Umbilical cord (tissue), 2 donors: ENCODE measurements around the gene AQP7. TPM values are rescaled to one million over a fixed set of nuclear protein-coding genes. Genes with fewer than 3 reads are reported as not detected.
"Not testable (repeated sequence)": the region's sequence is repeated elsewhere in the genome, so short reads cannot be mapped to it uniquely, and the experiment has no call there.

Experiments used
- DNase-seq: peaks from one replicate; pipeline ENCODE4 v3.0.0-alpha.2; 2015; ENCODE audit warnings: low spot score
- total RNA-seq: library from RNA; depleted of rRNA; stranded (reverse); fragments of >200 nt; gene quantifications from one replicate; pipeline ENCODE4 v1.2.3, GENCODE V29; 2014; ENCODE audit warnings: low replicate concordance; ENCODE audit not compliant: insufficient read depth

The AQP7 gene
- total RNA-seq = 0.48 TPM

DNA sequence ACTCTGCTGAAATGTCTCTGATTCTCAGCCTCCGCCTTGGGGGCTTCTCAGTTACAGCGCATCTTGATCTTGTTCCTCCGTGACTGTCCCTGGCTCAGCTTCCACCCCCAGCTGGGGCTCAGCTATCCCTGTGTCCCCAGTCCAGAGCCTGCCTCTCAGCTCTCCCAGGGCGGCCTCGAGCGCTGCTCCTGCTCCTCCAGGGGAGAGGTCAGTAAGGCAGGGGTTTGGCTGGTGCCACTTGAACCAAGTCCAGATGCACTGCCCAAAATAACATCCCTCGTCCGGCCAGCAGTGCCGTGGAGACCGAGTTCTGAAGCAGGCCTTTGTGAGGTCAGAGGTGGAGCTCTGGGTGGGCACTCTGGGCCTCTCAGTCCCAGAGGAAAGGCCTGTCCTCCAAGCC lies at the start of gene AQP7:
TSS of gene AQP7 (minus strand) at position 198 of the 400 bp plus-strand sequence. CDS start 1,306 bp downstream, outside the sequence.
- not testable (repeated sequence) for DNase-seq

DNA sequence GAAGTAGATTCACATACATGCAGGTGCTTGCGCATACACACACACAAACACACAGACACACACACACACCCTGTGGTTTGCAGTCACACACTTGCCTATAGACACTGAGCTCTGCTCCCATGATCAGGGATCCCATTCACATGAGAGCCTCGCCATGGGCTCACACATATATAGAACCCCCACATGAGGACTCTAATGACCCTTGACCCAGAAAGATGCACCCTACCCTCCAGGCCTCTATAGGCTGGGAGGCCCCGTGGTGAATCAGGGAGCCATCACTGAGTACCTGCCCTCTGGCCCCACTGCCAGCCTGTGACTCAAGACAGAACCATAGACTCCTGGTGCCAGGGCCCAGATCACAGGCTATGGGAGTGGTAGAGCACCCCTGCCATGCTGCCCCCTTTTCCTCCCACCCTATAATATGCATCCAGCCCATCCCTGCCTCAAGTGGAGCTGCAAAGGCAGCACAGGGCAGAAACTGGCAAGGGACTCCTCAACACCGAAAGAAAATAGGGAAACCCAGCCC lies 48.3 kb upstream of the AQP7 start:
- DNase-seq = no peak

DNA sequence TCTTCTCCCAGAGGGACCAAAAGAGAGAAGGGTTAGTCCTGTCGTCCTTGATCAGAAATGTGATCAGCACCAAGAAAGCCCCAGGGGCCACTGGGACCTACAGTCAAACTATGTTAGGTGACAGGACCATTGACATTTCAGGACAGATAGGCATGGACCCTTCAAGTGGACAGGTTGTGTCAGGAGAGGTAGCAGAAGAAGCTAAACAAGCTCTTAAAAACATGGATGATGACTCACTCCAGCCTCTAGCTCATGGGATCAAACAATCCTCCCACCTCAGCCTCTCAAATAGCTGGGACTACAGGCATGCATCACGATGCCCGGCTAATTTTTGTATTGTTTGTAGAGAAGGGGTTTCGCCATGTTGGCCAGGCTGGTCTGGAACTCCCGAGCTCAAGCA lies 47.3 kb upstream of the AQP7 start:
- DNase-seq = no peak

DNA sequence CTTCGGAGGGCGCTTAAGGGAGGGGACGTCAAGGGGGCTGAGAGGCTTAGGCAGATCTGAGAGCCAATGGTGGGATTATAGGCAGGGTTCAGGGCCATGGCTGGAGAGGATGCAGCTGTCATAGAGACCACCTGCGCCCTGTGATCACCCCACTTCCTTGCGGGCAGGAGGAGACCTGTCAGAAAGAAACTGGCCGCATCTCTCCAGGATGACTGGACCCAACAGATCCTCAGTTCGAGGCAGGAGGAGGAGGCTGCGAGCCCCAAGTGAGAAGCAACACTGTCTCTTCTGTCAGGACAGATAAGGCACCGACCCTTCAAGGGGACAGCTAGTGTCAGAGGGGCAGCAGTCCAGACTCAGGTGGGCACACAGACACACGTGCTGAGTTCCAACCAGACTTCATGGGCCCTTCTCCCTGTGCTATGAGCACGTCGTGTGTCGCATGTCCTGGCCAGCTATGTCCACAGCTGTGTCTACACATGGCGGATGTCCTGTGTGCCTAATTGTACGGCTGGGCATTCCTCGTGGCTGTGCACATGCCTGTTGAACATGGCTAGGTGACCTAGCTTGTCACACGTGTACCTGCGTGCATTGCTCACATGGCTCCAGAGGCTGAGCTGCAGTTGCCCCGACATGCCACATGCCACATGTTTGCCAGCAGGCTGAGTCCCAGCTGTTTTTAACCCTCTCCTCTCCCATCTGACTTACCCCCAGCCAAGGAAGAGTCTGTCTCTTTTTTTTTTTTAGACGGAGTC lies 45.6 kb upstream of the AQP7 start:
- DNase-seq = no peak

DNA sequence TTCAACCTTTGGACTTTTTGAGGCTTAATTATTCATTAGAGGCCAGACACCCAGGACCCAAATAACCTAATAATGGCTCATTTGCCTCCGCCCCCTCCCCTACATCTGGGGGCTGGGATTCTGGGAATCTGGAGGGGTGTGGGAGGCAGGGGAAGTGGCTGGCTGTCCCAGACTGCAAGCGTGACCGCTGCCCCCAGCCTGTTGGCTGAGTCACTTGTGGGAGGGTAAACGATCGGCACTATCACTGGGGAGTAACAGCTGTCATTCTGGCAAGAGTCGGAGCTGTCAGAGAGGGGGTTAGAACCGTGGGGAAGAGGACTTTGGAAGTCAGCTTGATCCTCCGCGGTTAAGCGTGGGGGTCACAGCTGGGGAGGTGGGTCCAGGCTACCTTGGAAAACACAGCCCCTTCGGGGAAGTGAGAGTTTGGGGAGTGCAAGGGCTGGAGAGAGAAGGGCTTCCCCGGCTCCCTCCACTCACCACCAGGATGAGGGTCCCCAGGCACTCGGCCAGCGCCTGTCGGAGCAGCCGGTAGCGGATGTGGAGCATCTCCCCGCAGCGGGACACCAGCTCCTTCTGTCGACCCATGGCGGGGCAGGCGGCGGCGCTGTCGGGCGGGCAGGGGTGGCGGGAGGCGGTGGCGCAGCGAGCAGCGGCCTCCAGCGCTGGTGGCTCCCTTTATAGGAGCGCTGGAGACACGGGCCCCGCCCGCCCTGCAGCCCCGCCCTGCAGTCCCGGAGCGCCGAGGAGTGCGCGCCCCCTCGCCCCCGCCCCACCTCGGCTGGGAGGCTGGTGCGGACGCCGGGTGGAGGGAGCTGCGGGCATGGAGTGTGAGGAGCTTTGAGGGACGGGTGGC lies 44.8 kb upstream of the AQP7 start, which contains the start of gene AQP3:
TSS of gene AQP3 (minus strand) at position 648 of the 853 bp plus-strand sequence. CDS start at position 585, 63 bp downstream.
- peak; percentile 46 for DNase-seq

DNA sequence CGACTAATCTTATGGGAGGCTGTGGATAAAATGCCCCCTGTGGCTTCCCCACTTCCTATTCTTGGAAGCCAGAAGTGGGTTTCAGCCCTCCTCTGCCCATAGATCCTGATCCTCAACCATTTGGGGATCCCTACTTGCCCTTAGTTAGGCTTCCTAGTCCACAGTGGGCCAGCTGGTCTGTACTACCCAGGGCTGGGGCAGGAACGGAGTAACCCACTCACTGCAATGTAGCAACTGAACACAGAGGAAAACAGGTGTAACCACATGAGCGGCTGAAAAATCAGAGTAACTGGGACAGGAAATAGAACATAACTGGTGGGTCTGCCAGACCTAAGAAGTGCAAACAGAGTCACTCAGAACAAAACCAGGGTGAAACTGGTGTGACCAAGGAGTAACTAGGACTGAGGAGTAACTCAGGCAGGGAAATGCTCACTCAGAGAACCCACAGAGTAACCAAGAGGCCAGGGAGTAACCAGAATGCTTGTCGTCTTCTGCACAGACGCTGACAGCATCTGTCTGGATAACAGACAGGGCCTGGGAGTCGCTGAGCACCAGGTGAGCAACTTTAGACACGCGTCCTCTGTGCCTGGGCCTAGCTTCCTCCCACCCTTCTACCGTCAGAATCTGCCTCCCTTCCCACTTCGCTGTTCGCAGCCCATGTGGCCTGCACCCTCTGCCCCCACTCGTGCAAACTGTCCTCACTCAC lies 44.0 kb upstream of the AQP7 start:
- DNase-seq = no peak

DNA sequence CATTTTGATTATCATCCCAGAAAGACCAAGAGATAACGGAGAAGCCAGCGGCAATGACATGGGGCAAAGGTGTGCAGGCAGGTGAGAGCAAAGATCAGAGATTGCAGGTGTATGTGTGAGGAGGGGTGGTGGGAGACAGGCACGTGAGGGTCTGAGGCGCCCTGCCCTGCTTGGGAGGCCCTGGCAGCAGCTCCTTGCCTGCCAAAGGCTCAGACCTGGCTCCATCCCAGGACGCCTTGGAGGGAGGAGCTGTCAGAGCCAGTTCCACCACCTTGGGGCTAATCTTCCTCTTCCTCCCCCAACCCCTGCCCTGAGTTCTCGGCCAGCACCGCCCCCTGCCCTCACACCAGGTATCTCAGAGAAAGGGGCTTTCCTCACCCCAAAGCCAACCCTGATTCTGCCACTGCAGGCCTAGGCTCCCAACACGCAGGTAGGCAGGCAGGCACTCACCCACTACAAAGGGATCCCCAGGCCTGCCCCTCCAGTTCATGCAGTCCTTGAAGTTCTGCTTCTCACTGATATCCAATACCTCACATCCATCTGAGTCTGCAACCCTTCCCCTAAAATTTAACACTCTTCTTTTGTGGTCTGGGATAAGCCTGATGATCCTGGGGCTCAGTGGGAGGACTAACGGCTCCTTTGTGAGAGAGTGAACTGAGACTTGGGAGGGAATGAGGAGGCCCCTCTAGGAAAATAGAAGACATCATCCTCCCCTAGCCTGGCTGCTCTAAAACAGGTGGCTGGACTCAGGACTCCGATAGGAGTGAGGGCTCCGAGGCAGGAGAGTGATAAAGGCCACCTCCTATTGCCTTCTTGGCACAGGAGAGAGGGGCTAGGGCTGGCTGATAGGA lies 43.2 kb upstream of the AQP7 start:
- no peak for DNase-seq

DNA sequence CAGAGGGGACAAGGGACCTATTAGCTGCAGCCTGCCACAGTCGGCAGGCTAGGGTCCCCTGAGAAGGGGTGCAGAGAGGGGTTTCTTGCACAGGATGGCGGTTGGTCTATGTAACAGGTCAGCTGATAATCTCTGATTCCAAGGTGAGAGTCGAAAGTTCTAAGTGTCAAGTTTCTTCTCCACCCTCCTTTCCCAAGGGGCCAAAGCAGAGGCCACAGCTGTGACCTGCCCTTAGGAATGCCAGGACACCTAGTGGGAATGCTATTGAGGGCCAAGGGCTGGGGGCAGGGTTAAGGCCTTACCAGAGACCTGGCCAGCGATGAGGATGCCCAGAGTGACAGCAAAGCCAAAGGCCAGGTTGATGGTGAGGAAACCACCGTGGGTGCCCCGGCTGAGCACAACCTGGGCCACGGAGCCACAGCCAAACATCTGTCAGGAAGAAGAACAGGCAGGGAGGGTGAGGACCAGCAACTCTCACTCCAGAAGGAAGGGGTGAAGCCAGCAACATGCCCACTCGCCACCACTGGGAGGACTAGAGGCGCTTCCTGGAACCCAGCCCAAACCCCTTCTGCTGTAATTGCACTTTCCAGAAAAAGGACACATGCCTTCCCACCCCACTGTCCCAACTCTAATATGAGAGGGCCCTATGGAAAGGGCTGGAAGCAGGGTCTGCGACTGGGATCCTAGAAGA lies 41.2 kb upstream of the AQP7 start:
- DNase-seq = no peak

DNA sequence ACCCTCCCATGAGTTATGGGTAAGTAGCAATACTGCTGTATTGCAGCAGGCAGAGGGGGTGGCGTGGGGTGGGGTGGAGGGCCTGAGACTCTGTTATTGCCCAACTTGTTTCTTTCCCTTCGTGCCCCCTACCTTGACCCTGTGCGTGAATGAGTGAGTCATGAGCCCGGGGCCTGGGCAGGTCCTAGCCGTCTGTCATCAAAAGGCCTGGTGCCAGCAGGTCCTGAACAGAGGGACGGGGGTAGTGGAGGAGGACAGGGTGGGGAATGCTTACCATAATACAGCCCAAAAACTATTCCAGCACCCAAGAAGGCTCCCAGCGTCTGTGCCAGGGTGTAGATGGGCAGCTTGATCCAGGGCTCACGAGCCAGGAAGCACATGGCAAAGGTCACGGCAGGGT lies 40.7 kb upstream of the AQP7 start:
- no peak for DNase-seq

DNA sequence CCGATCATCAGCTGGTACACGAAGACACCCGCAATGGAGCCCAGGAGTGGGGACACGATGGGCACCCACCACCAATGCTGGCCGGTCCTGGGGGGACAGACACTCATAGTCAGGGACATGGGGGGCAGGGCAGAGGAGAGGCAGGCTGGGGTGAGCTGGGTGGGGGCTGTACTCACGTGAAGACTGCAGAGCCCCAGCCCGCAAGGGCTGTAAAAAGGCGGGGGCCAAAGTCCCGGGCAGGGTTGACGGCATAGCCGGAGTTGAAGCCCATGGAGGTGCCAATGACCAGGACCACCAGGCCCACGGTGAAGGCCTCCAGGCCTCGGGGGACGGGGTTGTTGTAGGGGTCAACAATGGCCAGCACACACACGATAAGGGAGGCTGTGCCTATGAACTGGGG lies 39.8 kb upstream of the AQP7 start:
- DNase-seq = no peak

DNA sequence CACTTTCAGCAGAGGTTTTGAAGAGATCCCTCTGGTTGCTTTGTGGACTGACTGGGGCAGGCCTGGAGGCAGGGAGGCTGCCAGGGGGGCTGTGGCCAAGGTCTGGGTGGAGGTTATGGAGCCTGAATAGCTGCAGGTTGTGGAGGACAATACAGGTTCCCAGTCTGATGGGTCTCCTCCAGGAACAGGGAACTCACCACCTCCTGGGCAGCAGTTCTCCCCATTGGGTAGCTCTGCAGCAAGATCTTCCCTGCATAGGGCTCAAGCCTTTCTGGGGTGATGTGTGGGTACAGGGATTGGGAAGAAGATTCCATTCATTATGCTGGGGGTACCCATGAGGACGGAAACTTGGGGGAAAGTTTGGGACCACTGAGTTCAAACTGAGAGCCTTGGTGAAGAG lies 38.2 kb upstream of the AQP7 start:
- no peak for DNase-seq

DNA sequence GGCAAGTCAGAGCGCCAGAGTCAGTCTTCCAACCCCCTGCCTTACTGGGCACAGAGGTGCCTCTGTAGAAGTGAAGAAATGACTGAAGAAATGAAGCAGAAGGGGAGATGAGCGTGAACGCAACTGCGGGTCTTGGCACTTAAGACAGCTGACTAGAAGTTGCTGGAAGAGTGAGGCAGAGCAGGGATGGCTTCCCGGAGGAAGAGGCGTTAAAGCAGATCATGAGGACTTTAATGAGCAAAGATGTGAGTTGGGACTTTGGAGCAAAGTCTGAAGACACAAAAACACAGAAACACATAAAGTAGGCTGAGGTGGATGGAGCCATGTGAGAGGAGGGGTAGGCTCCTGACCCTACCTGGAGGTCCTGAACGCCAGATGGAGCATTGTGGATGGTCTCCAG lies 37.8 kb upstream of the AQP7 start:
- DNase-seq = no peak

DNA sequence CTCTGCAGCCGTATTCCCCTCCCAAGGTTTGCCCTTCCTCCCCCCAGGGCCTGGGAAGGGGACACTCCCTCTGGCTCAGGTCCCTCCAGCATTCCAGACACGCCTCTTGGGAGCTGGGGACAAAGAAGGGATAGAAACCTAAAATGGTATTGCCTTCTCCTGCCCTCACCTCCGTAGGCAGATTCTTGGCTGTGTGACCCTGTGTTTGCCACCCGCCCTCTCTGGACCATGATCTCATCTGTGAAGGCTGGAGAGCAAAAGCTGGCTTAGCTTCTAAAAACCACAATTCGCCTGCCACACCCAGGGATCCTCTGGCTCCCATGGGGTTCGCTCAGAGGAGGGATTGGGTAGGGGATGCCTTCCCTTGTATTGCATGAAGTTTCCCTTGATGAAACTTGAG lies 37.4 kb upstream of the AQP7 start:
- no peak for DNase-seq

DNA sequence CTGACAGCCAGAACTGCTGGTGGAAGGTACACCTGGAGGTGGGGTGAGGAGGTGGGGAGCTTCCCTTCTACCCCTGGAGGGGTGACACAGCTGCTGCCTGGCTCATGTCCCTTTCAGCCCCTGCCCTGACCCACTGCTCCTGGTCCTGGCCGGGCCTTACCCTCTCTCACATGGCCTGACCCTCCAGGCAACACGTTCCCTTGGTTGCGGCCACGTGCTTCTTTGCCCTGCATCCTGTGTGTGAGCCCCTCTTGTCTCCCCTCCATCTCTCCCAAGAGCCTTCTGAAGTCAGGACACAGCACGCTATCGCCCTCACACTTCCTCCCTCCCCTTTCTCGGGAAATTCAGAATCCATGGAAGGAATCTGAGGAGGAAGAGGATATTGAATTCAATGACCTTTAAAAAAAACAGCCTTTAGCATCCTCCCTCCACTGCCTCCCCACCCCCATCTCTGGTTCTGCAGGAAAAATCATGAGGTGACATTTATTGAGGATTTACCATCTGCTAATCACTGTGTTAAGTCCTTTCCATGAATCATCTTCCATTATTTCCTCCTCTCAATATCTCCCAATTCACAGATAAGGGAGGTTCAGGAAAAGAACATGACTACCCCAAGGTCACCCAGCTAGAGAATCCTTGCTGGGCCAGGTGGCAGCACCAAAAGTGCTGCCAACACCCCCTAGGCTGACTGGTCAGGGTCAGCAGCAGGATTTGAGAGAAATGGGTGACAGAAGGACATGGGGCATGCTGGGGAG lies 36.7 kb upstream of the AQP7 start:
- no peak for DNase-seq

DNA sequence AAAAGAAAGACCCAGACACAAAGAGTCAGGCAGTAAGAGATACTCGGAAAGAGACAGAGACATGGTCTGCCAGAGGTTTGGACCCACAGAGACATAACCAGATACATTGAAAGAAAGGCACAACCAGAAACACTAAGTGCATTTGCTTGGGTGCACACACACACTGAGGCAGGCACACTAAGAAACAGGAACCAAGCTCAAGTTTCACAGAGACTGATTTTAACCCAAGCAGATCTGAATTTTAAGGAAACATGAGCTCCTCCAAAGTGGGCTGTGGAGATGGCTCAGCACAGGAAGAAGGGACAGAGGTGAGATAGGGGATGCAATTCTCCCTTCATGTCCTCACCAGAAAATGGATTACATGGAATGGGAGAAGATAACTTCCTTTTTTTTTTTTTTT lies 35.5 kb upstream of the AQP7 start:
- no peak for DNase-seq

DNA sequence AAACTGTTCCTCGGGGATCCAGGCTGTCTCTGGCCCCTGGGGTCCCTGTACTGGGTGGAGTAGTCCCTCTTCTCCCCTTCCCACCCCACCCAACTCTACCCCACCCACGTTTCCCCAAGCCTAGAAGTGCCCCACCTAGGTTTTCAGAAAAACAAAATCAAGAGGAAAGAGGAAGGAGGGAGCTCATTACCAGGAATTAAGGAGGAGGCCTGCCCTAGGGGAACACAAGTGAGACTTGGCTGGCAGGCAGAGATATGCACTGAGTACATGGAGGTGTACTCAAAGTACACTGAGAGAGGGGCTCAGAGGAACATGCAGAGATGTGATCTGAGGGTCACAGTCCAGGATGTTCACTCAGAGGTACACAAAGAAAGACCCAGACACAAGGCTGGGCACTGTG lies 34.8 kb upstream of the AQP7 start:
- no peak for DNase-seq

DNA sequence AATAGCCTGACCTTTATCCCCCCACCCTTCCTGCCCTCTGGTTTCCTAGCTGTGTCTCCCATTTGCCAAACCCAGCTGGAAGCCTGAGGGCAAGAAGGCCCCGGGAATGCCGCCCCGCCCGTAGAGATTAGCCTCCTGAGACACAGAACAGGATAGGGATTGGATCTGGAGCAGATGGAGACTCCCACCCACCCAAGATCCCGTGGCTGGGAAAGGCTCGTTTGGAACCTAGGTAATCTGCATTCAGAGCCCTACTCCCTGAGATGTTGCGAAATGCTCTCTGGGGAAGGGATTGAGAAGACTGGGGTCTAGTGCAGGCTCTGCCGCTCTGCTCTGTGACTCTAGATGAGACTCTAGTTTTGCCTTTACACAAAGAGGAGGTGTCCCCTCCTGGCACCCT lies 34.1 kb upstream of the AQP7 start:
- peak; percentile 71 for DNase-seq

DNA sequence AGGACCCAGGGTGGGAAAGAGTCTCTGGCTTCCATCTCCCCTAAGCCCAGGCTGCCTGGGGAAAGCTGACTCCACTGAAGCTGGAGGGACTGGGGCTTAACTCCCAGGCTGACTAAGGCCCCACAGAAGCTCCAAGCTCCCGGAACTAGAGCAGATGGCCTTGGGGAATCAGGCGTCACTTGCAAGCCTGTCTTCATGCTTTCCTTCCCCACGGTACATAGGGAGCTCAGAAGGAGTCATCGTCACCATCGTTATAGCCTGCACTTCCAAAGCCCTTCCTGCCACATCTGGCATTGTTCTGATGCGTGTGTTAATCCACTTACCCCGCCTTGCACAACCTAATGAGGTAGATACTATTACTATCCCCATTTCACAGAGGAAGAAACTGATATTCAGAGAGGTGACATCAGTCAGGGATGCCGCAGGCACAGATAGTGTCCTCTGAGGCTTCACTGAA lies 33.5 kb upstream of the AQP7 start:
- DNase-seq = peak; percentile 91

DNA sequence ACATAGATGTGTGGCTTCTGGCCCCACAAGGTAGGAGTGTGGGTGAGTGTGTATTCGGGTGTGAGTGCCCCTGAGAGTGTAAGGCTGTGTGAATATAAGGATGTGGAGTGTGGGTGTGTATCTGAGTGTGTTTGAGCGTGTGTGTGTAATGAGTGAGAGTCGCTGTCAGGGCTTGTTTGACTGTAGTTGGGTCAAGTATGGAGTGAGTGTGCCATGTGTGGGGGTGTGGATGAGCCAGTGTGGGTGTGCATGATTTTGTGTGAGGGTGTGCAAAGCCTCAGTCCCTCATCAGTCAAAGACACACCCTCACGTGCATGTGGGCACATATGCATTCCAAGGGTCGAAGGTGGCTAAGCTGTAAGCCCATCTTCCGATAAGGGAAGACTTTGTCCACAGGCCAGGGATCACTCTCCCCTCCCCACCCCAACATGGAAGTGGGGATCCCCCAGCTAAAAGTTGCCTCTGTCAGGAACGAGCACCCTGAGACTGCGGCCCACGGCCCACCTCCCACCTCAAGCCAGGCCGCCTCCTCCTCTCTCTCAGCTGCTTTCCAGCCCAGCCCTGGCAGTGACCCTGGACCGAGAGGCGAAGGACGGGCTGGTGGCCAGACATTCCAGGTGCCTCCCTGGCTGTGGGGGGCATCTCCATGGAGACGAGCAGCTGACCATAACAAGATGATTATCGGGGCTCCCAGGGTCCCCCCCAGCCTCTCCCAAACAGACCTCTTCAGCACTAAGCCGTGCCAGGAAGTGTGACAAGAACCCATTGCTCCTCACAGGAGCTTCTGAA lies 32.1 kb upstream of the AQP7 start:
- DNase-seq = no peak
